ENCODE data around the gene TRABD.

GRCh38 chr22:50228366-50228765, 42.7 kb downstream of the TRABD start:
- TF ChIP-seq CTCF (conservative IDR thresholded peaks at IDR 0.05) (no peak), ZFX (IDR thresholded peaks at IDR 0.05) (no peak)

Data from C4-2B (cell line).